ENCODE measurements around the gene NLRP4. TPM values are rescaled to one million over a fixed set of nuclear protein-coding genes. Genes with fewer than 3 reads are reported as not detected.
"Not testable (repeated sequence)": the region's sequence is repeated elsewhere in the genome, so short reads cannot be mapped to it uniquely, and the experiment has no call there.

The NLRP4 gene
- polyA plus RNA-seq, 1 donor: not detected

GRCh38 chr19:55882626-55883025 is 46.3 kb downstream of the NLRP4 start:
- no peak for DNase-seq

- no peak for DNase-seq
Measured at GRCh38 chr19:55898911-55899310, 62.6 kb downstream of the NLRP4 start.

GRCh38 chr19:55901369-55902079 is 65.2 kb downstream of the NLRP4 start:
- DNase-seq: no peak

- no peak for DNase-seq
Measured at GRCh38 chr19:55902080-55902751, 65.9 kb downstream of the NLRP4 start.

GRCh38 chr19:55907286-55907685 is 70.9 kb downstream of the NLRP4 start:
- DNase-seq: no peak

GRCh38 chr19:55907746-55908145 is 71.4 kb downstream of the NLRP4 start:
- no peak for DNase-seq

- no peak for DNase-seq
Measured at GRCh38 chr19:55909801-55910200, 73.5 kb downstream of the NLRP4 start.

- no peak for DNase-seq
Measured at GRCh38 chr19:55912916-55913315, 76.6 kb downstream of the NLRP4 start.

- no peak for DNase-seq
Measured at GRCh38 chr19:55913643-55914268, 77.4 kb downstream of the NLRP4 start.

- DNase-seq: no peak
Measured at GRCh38 chr19:55923556-55923955, 87.2 kb downstream of the NLRP4 start.

GRCh38 chr19:55927991-55928390 is 91.7 kb downstream of the NLRP4 start:
- no peak for DNase-seq

- DNase-seq: not testable (repeated sequence)
Measured at GRCh38 chr19:55929258-55929657, 92.9 kb downstream of the NLRP4 start.

- DNase-seq: no peak
Measured at GRCh38 chr19:55930996-55931515, 94.7 kb downstream of the NLRP4 start.

Other genes with a start within 250 kb of the NLRP4 start
- gene FIZ1, start 237.0 kb upstream of the NLRP4 start, polyA plus RNA-seq (ENCODE audit: insufficient read length): 11.3 TPM
- gene ZNF524, start 236.3 kb upstream of the NLRP4 start, polyA plus RNA-seq (ENCODE audit: insufficient read length): 10.9 TPM
- gene ZNF865, start 230.9 kb upstream of the NLRP4 start, polyA plus RNA-seq (ENCODE audit: insufficient read length): 10.0 TPM
- 9.3 TPM for gene ZNF784, start 212.0 kb upstream of the NLRP4 start, polyA plus RNA-seq (ENCODE audit: insufficient read length)
- gene ZNF580, start 195.5 kb upstream of the NLRP4 start, polyA plus RNA-seq (ENCODE audit: insufficient read length): 26.0 TPM
- 36.4 TPM for gene ZNF581, start 192.9 kb upstream of the NLRP4 start, polyA plus RNA-seq (ENCODE audit: insufficient read length)
- gene CCDC106, start 188.3 kb upstream of the NLRP4 start, polyA plus RNA-seq (ENCODE audit: insufficient read length): 16.1 TPM
- 123 TPM for gene U2AF2, start 181.5 kb upstream of the NLRP4 start, polyA plus RNA-seq (ENCODE audit: insufficient read length)
- 103 TPM for gene EPN1, start 161.3 kb upstream of the NLRP4 start, polyA plus RNA-seq (ENCODE audit: insufficient read length)
- gene NLRP9, start 98.1 kb upstream of the NLRP4 start, polyA plus RNA-seq (ENCODE audit: insufficient read length): not detected
- 0.26 TPM for gene RFPL4A, start 77.4 kb upstream of the NLRP4 start, polyA plus RNA-seq (ENCODE audit: insufficient read length)
- not detected for gene RFPL4AL1, start 67.4 kb upstream of the NLRP4 start, polyA plus RNA-seq (ENCODE audit: insufficient read length)
- gene NLRP11, start 4.5 kb upstream of the NLRP4 start, polyA plus RNA-seq (ENCODE audit: insufficient read length): not detected
- gene NLRP13, start 95.8 kb downstream of the NLRP4 start, polyA plus RNA-seq (ENCODE audit: insufficient read length): not detected
- gene NLRP8, start 111.3 kb downstream of the NLRP4 start, polyA plus RNA-seq (ENCODE audit: insufficient read length): not detected
- gene NLRP5, start 150.2 kb downstream of the NLRP4 start, polyA plus RNA-seq (ENCODE audit: insufficient read length): not detected